HEK293 (cell line): ENCODE measurements around the gene C16orf92.

Experiments
- CTCF ChIA-PET: fragments of 350-600 bp; formaldehyde crosslinking; extraction: SDS; loops from one replicate; lab custom pipeline; 2021; ENCODE audit warnings: antibody characterized with exemption; lab: Yijun Ruan, JAX
- POLR2A ChIA-PET: fragments of 300-600 bp; formaldehyde crosslinking; extraction: SDS; loops from one replicate; lab custom pipeline; 2020; ENCODE audit warnings: antibody characterized with exemption, inconsistent platforms; lab: Yijun Ruan, JAX
- H3K27ac ChIP-seq: fragments of 200-500 bp; sonication (Bioruptor generic); 2 replicates; pipeline ENCODE4 v1.5.1; 2014; ENCODE audit warnings: low read depth, low read length, control low read depth, inconsistent platforms; ENCODE audit errors: extremely low read depth
- H3K36me3 ChIP-seq, 2 experiments: fragments of 200-500 bp in 1 of 2; sonication (Bioruptor generic) in 1 of 2; 1 replicate in 1 of 2; 2 replicates in 1 of 2; pipeline ENCODE4 v1.5.1; 2014 to 2017; ENCODE audit warnings: inconsistent platforms in 2 of 2, low read length in 2 of 2; ENCODE audit not compliant: control insufficient read depth in 2 of 2, insufficient read depth in 1 of 2
- H3K4me1 ChIP-seq: fragments of 200-500 bp; sonication (Bioruptor generic); 2 replicates; pipeline ENCODE4 v1.5.1; 2014; ENCODE audit warnings: mild to moderate bottlenecking, low read length, inconsistent platforms; ENCODE audit not compliant: control insufficient read depth, insufficient read depth
- H3K4me3 ChIP-seq: 2 replicates; pipeline ENCODE4 v1.5.1; 2011; ENCODE audit warnings: low read depth, mild to moderate bottlenecking, control low read depth, low read length, moderate library complexity
- H3K9me3 ChIP-seq: fragments of 200-500 bp; sonication (Bioruptor generic); 2 replicates; pipeline ENCODE4 v1.5.1; 2014; ENCODE audit warnings: low read depth, low read length, inconsistent platforms; ENCODE audit not compliant: control insufficient read depth, insufficient read depth
- GFI1B ChIP-seq: fragments of 450-650 bp; formaldehyde crosslinking; IDR thresholded peaks from 2 replicates; pipeline ENCODE4 v1.5.1; 2016; ENCODE audit warnings: missing biosample characterization, missing genetic modification characterization
- IKZF3 ChIP-seq: fragments of 450-650 bp; IDR thresholded peaks from 2 replicates; pipeline ENCODE4 v1.5.0; 2018; ENCODE audit warnings: missing biosample characterization, mild to moderate bottlenecking, missing genetic modification characterization, moderate library complexity
- KLF1 ChIP-seq: fragments of 450-650 bp; formaldehyde crosslinking; IDR thresholded peaks from 2 replicates; pipeline ENCODE4 v1.5.1; 2016; ENCODE audit warnings: missing biosample characterization, missing genetic modification characterization
- SP2 ChIP-seq: fragments of 450-650 bp; formaldehyde crosslinking; IDR thresholded peaks from 2 replicates; pipeline ENCODE4 v1.5.1; 2016; ENCODE audit warnings: missing biosample characterization, missing genetic modification characterization
- SP7 ChIP-seq: fragments of 450-650 bp; formaldehyde crosslinking; IDR thresholded peaks from 2 replicates; pipeline ENCODE4 v1.5.1; 2016; ENCODE audit warnings: missing biosample characterization, missing genetic modification characterization
- ZBTB17 ChIP-seq: fragments of 450-650 bp; formaldehyde crosslinking; IDR thresholded peaks from 2 replicates; pipeline ENCODE4 v1.5.1; 2016; ENCODE audit warnings: missing biosample characterization, missing genetic modification characterization
- ZBTB21 ChIP-seq: fragments of 450-650 bp; formaldehyde crosslinking; IDR thresholded peaks from 2 replicates; pipeline ENCODE4 v1.5.1; 2017; ENCODE audit warnings: missing biosample characterization, missing genetic modification characterization
- ZIC2 ChIP-seq: fragments of 450-650 bp; formaldehyde crosslinking; IDR thresholded peaks from 2 replicates; pipeline ENCODE4 v1.5.1; 2016; ENCODE audit warnings: missing biosample characterization, missing genetic modification characterization
- ZNF19 ChIP-seq: fragments of 450-650 bp; formaldehyde crosslinking; IDR thresholded peaks from 2 replicates; pipeline ENCODE4; 2016; ENCODE audit warnings: missing biosample characterization, missing genetic modification characterization, low read depth
- ZNF292 ChIP-seq: fragments of 450-650 bp; formaldehyde crosslinking; IDR thresholded peaks from 2 replicates; pipeline ENCODE4 v1.5.1; 2016; ENCODE audit warnings: low read depth, missing biosample characterization, missing genetic modification characterization, borderline replicate concordance
- ZNF341 ChIP-seq: fragments of 450-650 bp; formaldehyde crosslinking; IDR thresholded peaks from 2 replicates; pipeline ENCODE4; 2016; ENCODE audit warnings: low read depth, missing biosample characterization, missing genetic modification characterization
- ZNF558 ChIP-seq: fragments of 450-650 bp; formaldehyde crosslinking; IDR thresholded peaks from 2 replicates; pipeline ENCODE4 v1.5.1; 2016; ENCODE audit warnings: missing biosample characterization, missing genetic modification characterization
- ZNF600 ChIP-seq: fragments of 450-650 bp; formaldehyde crosslinking; IDR thresholded peaks from 2 replicates; pipeline ENCODE4 v1.5.1; 2016; ENCODE audit warnings: missing biosample characterization, missing genetic modification characterization
- ZNF670 ChIP-seq: fragments of 450-650 bp; formaldehyde crosslinking; IDR thresholded peaks from 2 replicates; pipeline ENCODE4 v1.5.1; 2016; ENCODE audit warnings: missing biosample characterization, missing genetic modification characterization, low read depth
- ZNF791 ChIP-seq: fragments of 450-650 bp; formaldehyde crosslinking; IDR thresholded peaks from 2 replicates; pipeline ENCODE4 v1.5.1; 2016; ENCODE audit warnings: missing biosample characterization, missing genetic modification characterization
- TF ChIP-seq, protein P1 (sequence below): fragments of 450-650 bp; formaldehyde crosslinking; IDR thresholded peaks from 2 replicates; pipeline ENCODE4 v1.5.1; 2017; ENCODE audit warnings: missing biosample characterization, missing genetic modification characterization
- TF ChIP-seq, protein P2 (sequence below): fragments of 450-650 bp; formaldehyde crosslinking; IDR thresholded peaks from 2 replicates; pipeline ENCODE4 v1.5.1; 2016; ENCODE audit warnings: missing biosample characterization, missing genetic modification characterization
- TF ChIP-seq, protein P3 (sequence below): fragments of 450-650 bp; formaldehyde crosslinking; IDR thresholded peaks from 2 replicates; pipeline ENCODE4 v1.5.1; 2016; ENCODE audit warnings: missing biosample characterization, missing genetic modification characterization
- TF ChIP-seq, protein P4 (sequence below): fragments of 450-650 bp; formaldehyde crosslinking; IDR thresholded peaks from 2 replicates; pipeline ENCODE4 v1.5.1; 2016; ENCODE audit warnings: missing biosample characterization, missing genetic modification characterization
- TF ChIP-seq, protein P5 (sequence below): fragments of 450-650 bp; formaldehyde crosslinking; IDR thresholded peaks from 2 replicates; pipeline ENCODE4 v1.5.1; 2016; ENCODE audit warnings: missing biosample characterization, missing genetic modification characterization

The C16orf92 gene

DNA sequence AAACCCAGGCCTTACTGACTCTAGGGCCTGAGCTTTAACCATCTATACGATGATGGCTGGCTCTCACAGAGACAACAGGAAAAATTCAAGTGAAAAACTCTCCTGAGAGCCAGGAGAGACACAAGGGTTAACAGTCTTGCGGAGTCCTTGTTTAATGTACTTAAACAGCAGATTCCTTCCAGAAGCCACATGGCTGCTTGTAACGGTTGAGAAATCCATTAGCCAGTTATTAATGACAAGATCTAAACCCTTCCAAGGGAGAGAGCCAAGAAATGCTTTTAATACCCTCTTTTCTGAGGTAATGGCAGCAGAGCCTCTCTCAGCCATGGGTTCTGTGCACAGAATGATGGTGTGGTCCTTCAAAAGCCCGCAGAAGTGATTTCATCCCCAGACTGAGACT, 37.3 kb downstream of the C16orf92 start:
- no peak overlapping the region for H3K4me3 ChIP-seq
- H3K36me3 ChIP-seq, result peaks cover 3 to 23% of the 10 kb centered on the region in 2 experiments; a peak in 2 of 3 replicates
- no peak overlapping the region for H3K27ac ChIP-seq
- POLR2A ChIA-PET, result no interaction called here
- TF ChIP-seq, protein P1, sequence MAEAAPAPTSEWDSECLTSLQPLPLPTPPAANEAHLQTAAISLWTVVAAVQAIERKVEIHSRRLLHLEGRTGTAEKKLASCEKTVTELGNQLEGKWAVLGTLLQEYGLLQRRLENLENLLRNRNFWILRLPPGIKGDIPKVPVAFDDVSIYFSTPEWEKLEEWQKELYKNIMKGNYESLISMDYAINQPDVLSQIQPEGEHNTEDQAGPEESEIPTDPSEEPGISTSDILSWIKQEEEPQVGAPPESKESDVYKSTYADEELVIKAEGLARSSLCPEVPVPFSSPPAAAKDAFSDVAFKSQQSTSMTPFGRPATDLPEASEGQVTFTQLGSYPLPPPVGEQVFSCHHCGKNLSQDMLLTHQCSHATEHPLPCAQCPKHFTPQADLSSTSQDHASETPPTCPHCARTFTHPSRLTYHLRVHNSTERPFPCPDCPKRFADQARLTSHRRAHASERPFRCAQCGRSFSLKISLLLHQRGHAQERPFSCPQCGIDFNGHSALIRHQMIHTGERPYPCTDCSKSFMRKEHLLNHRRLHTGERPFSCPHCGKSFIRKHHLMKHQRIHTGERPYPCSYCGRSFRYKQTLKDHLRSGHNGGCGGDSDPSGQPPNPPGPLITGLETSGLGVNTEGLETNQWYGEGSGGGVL, result 0 out of 2 replicates have a peak, but pooled peaks have one; percentile 48
- no peak for TF ChIP-seq ZNF558
- TF ChIP-seq, all 188 proteins: peak for 1
- Histone ChIP-seq H3K4me1 (peaks cover 2% of the 10 kb centered on the region; the same call in 1 of the 2 replicates), H3K9me3 (no peaks in the 10 kb centered on the region)
- CTCF ChIA-PET, result no interaction called here

DNA sequence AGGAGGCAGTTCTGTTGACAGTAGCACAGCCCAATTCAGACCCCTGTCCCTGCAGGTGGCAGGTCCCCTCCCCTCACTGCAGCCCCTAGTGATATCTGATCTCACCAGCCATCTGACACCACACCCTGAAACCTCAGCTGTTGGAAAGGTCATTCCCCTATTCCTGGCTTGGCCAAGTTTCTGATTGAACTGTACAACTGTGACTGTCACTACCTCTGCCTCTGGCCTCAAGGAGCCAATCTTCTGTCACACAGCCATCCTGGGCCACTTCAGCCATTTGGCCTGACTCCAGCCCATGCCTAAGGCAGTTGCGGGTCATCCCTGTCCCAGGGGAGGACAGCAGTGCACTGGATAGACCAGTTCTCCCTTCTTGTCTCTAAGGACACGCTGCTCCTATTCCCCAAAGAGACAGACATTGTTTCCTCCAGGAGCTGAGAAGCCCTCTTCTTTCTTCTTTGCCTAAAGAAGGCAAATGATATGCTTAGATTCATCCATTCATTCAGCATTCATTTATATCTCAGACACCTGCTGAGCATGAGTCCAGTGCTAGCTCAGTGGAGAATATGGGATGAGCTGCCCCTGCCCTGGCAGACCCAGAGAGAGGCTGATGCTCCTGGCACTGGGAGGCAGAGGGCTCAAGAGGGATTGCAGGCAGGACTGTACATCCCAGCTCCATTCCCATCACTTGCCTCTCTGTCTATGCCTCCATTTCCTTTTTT, 38.0 kb downstream of the C16orf92 start:
- peaks cover 2% of the 10 kb centered on the region; the same call in 1 of the 2 replicates for H3K4me1 ChIP-seq
- ChIA-PET CTCF (interaction anchor here (1.4 to 1.5 kb wide), 2 partner anchors 9 to 51 kb away, joined by 3 to 5 read pairs; no protein-coding TSS in a partner anchor), POLR2A (interaction anchor here (0.6 to 1.1 kb wide), 5 partner anchors 8 to 317 kb away, joined by 3 to 8 read pairs (median 5); partner anchors contain the start of gene TBX6)
- no peak for TF ChIP-seq ZBTB21
- TF ChIP-seq ZNF791 (tag by site-specific recombination), result no peak
- peak; percentile 37; the same call in 1 of the 2 replicates for TF ChIP-seq IKZF3 (tag by site-specific recombination)
- TF ChIP-seq, protein P2, sequence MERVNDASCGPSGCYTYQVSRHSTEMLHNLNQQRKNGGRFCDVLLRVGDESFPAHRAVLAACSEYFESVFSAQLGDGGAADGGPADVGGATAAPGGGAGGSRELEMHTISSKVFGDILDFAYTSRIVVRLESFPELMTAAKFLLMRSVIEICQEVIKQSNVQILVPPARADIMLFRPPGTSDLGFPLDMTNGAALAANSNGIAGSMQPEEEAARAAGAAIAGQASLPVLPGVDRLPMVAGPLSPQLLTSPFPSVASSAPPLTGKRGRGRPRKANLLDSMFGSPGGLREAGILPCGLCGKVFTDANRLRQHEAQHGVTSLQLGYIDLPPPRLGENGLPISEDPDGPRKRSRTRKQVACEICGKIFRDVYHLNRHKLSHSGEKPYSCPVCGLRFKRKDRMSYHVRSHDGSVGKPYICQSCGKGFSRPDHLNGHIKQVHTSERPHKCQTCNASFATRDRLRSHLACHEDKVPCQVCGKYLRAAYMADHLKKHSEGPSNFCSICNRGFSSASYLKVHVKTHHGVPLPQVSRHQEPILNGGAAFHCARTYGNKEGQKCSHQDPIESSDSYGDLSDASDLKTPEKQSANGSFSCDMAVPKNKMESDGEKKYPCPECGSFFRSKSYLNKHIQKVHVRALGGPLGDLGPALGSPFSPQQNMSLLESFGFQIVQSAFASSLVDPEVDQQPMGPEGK, result peak; percentile 55
- TF ChIP-seq SP7, result 0 out of 2 replicates have a peak, but pooled peaks have one; percentile 15
- peak; percentile 95 for TF ChIP-seq ZBTB17 (tag by site-specific recombination)
- 0 out of 2 replicates have a peak, but pooled peaks have one; percentile 17 for TF ChIP-seq GFI1B
- TF ChIP-seq, protein P3, sequence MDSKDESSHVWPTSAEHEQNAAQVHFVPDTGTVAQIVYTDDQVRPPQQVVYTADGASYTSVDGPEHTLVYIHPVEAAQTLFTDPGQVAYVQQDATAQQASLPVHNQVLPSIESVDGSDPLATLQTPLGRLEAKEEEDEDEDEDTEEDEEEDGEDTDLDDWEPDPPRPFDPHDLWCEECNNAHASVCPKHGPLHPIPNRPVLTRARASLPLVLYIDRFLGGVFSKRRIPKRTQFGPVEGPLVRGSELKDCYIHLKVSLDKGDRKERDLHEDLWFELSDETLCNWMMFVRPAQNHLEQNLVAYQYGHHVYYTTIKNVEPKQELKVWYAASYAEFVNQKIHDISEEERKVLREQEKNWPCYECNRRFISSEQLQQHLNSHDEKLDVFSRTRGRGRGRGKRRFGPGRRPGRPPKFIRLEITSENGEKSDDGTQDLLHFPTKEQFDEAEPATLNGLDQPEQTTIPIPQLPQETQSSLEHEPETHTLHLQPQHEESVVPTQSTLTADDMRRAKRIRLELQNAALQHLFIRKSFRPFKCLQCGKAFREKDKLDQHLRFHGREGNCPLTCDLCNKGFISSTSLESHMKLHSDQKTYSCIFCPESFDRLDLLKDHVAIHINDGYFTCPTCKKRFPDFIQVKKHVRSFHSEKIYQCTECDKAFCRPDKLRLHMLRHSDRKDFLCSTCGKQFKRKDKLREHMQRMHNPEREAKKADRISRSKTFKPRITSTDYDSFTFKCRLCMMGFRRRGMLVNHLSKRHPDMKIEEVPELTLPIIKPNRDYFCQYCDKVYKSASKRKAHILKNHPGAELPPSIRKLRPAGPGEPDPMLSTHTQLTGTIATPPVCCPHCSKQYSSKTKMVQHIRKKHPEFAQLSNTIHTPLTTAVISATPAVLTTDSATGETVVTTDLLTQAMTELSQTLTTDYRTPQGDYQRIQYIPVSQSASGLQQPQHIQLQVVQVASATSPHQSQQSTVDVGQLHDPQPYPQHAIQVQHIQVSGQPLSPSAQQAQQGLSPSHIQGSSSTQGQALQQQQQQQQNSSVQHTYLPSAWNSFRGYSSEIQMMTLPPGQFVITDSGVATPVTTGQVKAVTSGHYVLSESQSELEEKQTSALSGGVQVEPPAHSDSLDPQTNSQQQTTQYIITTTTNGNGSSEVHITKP, result peak; percentile 48; the same call in 1 of the 2 replicates
- no peak for TF ChIP-seq ZNF292
- 0 out of 2 replicates have a peak, but pooled peaks have one; percentile 27 for TF ChIP-seq ZNF600 (tag by site-specific recombination)
- TF ChIP-seq ZNF341, result 0 out of 2 replicates have a peak, but pooled peaks have one; percentile 26
- TF ChIP-seq KLF1, result peak; percentile 78
- TF ChIP-seq, protein P1, result 0 out of 2 replicates have a peak, but pooled peaks have one; percentile 3
- TF ChIP-seq, protein P4, sequence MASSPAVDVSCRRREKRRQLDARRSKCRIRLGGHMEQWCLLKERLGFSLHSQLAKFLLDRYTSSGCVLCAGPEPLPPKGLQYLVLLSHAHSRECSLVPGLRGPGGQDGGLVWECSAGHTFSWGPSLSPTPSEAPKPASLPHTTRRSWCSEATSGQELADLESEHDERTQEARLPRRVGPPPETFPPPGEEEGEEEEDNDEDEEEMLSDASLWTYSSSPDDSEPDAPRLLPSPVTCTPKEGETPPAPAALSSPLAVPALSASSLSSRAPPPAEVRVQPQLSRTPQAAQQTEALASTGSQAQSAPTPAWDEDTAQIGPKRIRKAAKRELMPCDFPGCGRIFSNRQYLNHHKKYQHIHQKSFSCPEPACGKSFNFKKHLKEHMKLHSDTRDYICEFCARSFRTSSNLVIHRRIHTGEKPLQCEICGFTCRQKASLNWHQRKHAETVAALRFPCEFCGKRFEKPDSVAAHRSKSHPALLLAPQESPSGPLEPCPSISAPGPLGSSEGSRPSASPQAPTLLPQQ (tag by site-specific recombination), result 0 out of 2 replicates have a peak, but pooled peaks have one; percentile 29
- peak; percentile 43 for TF ChIP-seq ZIC2 (tag by site-specific recombination)
- no peak for TF ChIP-seq ZNF670 (tag by site-specific recombination)
- TF ChIP-seq, protein P5, sequence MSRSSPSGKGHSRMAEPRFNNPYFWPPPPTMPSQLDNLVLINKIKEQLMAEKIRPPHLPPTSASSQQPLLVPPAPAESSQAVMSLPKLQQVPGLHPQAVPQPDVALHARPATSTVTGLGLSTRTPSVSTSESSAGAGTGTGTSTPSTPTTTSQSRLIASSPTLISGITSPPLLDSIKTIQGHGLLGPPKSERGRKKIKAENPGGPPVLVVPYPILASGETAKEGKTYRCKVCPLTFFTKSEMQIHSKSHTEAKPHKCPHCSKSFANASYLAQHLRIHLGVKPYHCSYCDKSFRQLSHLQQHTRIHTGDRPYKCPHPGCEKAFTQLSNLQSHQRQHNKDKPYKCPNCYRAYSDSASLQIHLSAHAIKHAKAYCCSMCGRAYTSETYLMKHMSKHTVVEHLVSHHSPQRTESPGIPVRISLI (tag by site-specific recombination), result peak; percentile 59; the same call in 1 of the 2 replicates
- TF ChIP-seq SP2 (tag by site-specific recombination), result 0 out of 2 replicates have a peak, but pooled peaks have one; percentile 19
- TF ChIP-seq ZNF19 (tag by site-specific recombination), result no peak
- H3K27ac ChIP-seq, result no peak overlapping the region
- H3K4me3 ChIP-seq, result no peak overlapping the region
- no peaks in the 10 kb centered on the region for H3K9me3 ChIP-seq
- peaks cover 3 to 26% of the 10 kb centered on the region in 2 experiments; a peak in 2 of 3 replicates for H3K36me3 ChIP-seq
